IMR-90 (cell line): ENCODE results near the gene TENM3. TPM values are rescaled to one million over a fixed set of nuclear protein-coding genes. Genes with fewer than 3 reads are reported as not detected.

ENCODE experiments used
- ATAC-seq: fragments of 200-7000 bp; cut with Tn5 transposase; 2 replicates; pipeline ENCODE4 v1.9.1; 2020; ENCODE audit warnings: low read depth, mild to moderate bottlenecking, moderate library complexity
- BruUV-seq: library from RNA; stranded (reverse); fragments of 400-500 nt; replicated peaks from 2 replicates; lab custom pipeline; 2021; lab: Mats Ljungman, UMichigan
- CTCF ChIA-PET: fragments of 300-600 bp; formaldehyde crosslinking; extraction: SDS; loops from one replicate; lab custom pipeline; 2021; ENCODE audit warnings: antibody characterized with exemption; lab: Yijun Ruan, JAX
- POLR2A ChIA-PET: fragments of 300-600 bp; sonication (Branson Sonifier 250); formaldehyde crosslinking; loops from one replicate; lab custom pipeline; 2022; ENCODE audit warnings: antibody characterized with exemption; ENCODE audit not compliant: unreplicated experiment; lab: Charles Lee
- DNase-seq: peaks from one replicate; pipeline ENCODE4 v3.0.0; 2013
- H2AFZ ChIP-seq: replicated peaks from 2 replicates; pipeline ENCODE3; 2013; ENCODE audit warnings: low read length, mild to moderate bottlenecking; ENCODE audit not compliant: poor library complexity
- H2AK5ac ChIP-seq: 2 replicates; pipeline ENCODE4 v1.6.1; 2013; ENCODE audit warnings: low read depth, low read length, inconsistent platforms
- H2AK9ac ChIP-seq: replicated peaks from 2 replicates; pipeline ENCODE3; 2013; ENCODE audit warnings: mild to moderate bottlenecking, low read depth, low read length, moderate library complexity; ENCODE audit not compliant: poor library complexity
- H2BK120ac ChIP-seq: 2 replicates; pipeline ENCODE4 v1.6.1; 2013; ENCODE audit warnings: low read depth, low read length, inconsistent platforms
- H2BK15ac ChIP-seq: 3 replicates; pipeline ENCODE4 v1.6.1; 2013; ENCODE audit warnings: low read depth, low read length, inconsistent platforms
- H2BK20ac ChIP-seq: 2 replicates; pipeline ENCODE4 v1.6.1; 2013; ENCODE audit warnings: low read depth, mild to moderate bottlenecking, inconsistent platforms, low read length, moderate library complexity
- H2BK5ac ChIP-seq: 2 replicates; pipeline ENCODE4 v1.6.1; 2013; ENCODE audit warnings: mild to moderate bottlenecking, low read depth, low read length, inconsistent platforms; ENCODE audit not compliant: poor library complexity, severe bottlenecking
- H3K14ac ChIP-seq: replicated peaks from 2 replicates; pipeline ENCODE4 v1.6.1; 2013; ENCODE audit warnings: low read depth, low read length, inconsistent platforms
- H3K18ac ChIP-seq: 2 replicates; pipeline ENCODE4 v1.6.1; 2013; ENCODE audit warnings: low read depth, low read length, control low read depth
- H3K23ac ChIP-seq: 2 replicates; pipeline ENCODE4 v1.6.1; 2013; ENCODE audit warnings: low read depth, low read length, inconsistent platforms
- H3K27ac ChIP-seq: 2 replicates; pipeline ENCODE4 v1.5.1; 2013; ENCODE audit warnings: mild to moderate bottlenecking, control low read depth, low read length; ENCODE audit not compliant: insufficient read depth
- H3K27me3 ChIP-seq: 2 replicates; pipeline ENCODE4 v1.6.1; 2013; ENCODE audit warnings: low read length; ENCODE audit not compliant: control insufficient read depth, insufficient read depth
- H3K36me3 ChIP-seq: 2 replicates; pipeline ENCODE4 v1.6.1; 2013; ENCODE audit warnings: low read length, mixed read lengths; ENCODE audit not compliant: control insufficient read depth, insufficient read depth
- H3K4ac ChIP-seq: 2 replicates; pipeline ENCODE4 v1.6.1; 2013; ENCODE audit warnings: low read depth, low read length, inconsistent platforms
- H3K4me1 ChIP-seq: 2 replicates; pipeline ENCODE4 v1.6.1; 2013; ENCODE audit warnings: low read length, mixed read lengths; ENCODE audit not compliant: control insufficient read depth, insufficient read depth
- H3K4me2 ChIP-seq: 2 replicates; pipeline ENCODE4 v1.6.1; 2013; ENCODE audit warnings: low read depth, mild to moderate bottlenecking, control low read depth, low read length, moderate library complexity
- H3K4me3 ChIP-seq: 2 replicates; pipeline ENCODE4 v1.5.1; 2013; ENCODE audit warnings: low read depth, mild to moderate bottlenecking, control low read depth, low read length, moderate library complexity; ENCODE audit not compliant: insufficient read depth
- H3K56ac ChIP-seq: 2 replicates; pipeline ENCODE4 v1.6.1; 2013; ENCODE audit warnings: low read length, inconsistent platforms; ENCODE audit not compliant: insufficient read depth; ENCODE audit errors: extremely low read depth
- H3K79me1 ChIP-seq, 2 experiments: 2 replicates each; pipeline ENCODE4 v1.6.1; 2013; ENCODE audit warnings: low read length in 2 of 2, inconsistent platforms in 1 of 2, low read depth in 1 of 2
- H3K9ac ChIP-seq: 2 replicates; pipeline ENCODE4 v1.6.1; 2013; ENCODE audit warnings: low read depth, low read length, control low read depth
- H3K9me1 ChIP-seq: 2 replicates; pipeline ENCODE4 v1.6.1; 2013; ENCODE audit warnings: low read length, inconsistent platforms; ENCODE audit not compliant: insufficient read depth
- H3K9me3 ChIP-seq: 2 replicates; pipeline ENCODE4 v1.6.1; 2013; ENCODE audit warnings: low read length; ENCODE audit not compliant: control insufficient read depth, insufficient read depth
- H4K20me1 ChIP-seq: 2 replicates; pipeline ENCODE4 v1.6.1; 2013; ENCODE audit warnings: low read length, inconsistent platforms; ENCODE audit not compliant: insufficient read depth
- H4K5ac ChIP-seq: 2 replicates; pipeline ENCODE4 v1.6.1; 2013; ENCODE audit warnings: mild to moderate bottlenecking, low read depth, low read length, control low read depth
- H4K8ac ChIP-seq, 2 experiments: 2 replicates each; pipeline ENCODE4 v1.6.1; 2013; ENCODE audit warnings: low read depth in 2 of 2, low read length in 2 of 2, control low read depth in 1 of 2, inconsistent platforms in 1 of 2
- H4K91ac ChIP-seq: 2 replicates; pipeline ENCODE4 v1.6.1; 2013; ENCODE audit warnings: low read depth, low read length, inconsistent platforms; ENCODE audit not compliant: insufficient read depth
- BHLHE40 ChIP-seq: fragments of 150-350 bp; IDR thresholded peaks from 2 replicates; pipeline ENCODE4 v1.6.1; 2016; ENCODE audit warnings: mild to moderate bottlenecking, low read depth, low read length
- CEBPB ChIP-seq: IDR thresholded peaks from 2 replicates; pipeline ENCODE4 v1.6.1; 2012; ENCODE audit warnings: low read depth, low read length, improper control_type of control experiment
- CHD1 ChIP-seq: IDR thresholded peaks from 2 replicates; pipeline ENCODE4 v1.6.1; 2012; ENCODE audit warnings: low read depth, low read length, improper control_type of control experiment
- FOS ChIP-seq: fragments of 150-350 bp; IDR thresholded peaks from 2 replicates; pipeline ENCODE4 v1.6.1; 2016; ENCODE audit warnings: low read depth, low read length
- MAZ ChIP-seq: IDR thresholded peaks from 2 replicates; pipeline ENCODE4 v1.6.1; 2012; ENCODE audit warnings: low read depth, mild to moderate bottlenecking, low read length, improper control_type of control experiment, moderate library complexity, borderline replicate concordance
- MXI1 ChIP-seq: IDR thresholded peaks from 2 replicates; pipeline ENCODE4 v1.6.1; 2012; ENCODE audit warnings: low read depth, mild to moderate bottlenecking, low read length, moderate library complexity, borderline replicate concordance
- NFE2L2 ChIP-seq: fragments of 150-350 bp; IDR thresholded peaks from 2 replicates; pipeline ENCODE4 v1.6.1; 2016; ENCODE audit warnings: low read depth, mild to moderate bottlenecking, low read length
- POLR2A ChIP-seq: IDR thresholded peaks from 2 replicates; pipeline ENCODE4 v1.6.1; 2012; ENCODE audit warnings: mild to moderate bottlenecking, low read depth, low read length
- RAD21 ChIP-seq: IDR thresholded peaks from 2 replicates; pipeline ENCODE4 v1.6.1; 2012; ENCODE audit warnings: low read length, improper control_type of control experiment
- RCOR1 ChIP-seq: IDR thresholded peaks from 2 replicates; pipeline ENCODE4 v1.6.1; 2012; ENCODE audit warnings: mild to moderate bottlenecking, low read length, improper control_type of control experiment; ENCODE audit not compliant: insufficient replicate concordance
- RFX5 ChIP-seq: IDR thresholded peaks from 2 replicates; pipeline ENCODE4 v1.8.0; 2012; ENCODE audit warnings: low read depth, mild to moderate bottlenecking, low read length, moderate library complexity
- SMC3 ChIP-seq: fragments of 150-350 bp; IDR thresholded peaks from 2 replicates; pipeline ENCODE4 v1.6.1; 2016; ENCODE audit warnings: low read depth, mild to moderate bottlenecking, antibody characterized with exemption, low read length, moderate library complexity
- WGBS, 2 experiments: methylation state at CpG; one replicate each; pipeline versions ENCODE4 v1.1.5 to v1.1.7; 2013; ENCODE audit warnings: missing lambda C conversion rate in 2 of 2; ENCODE audit not compliant: insufficient read length in 1 of 2; ENCODE audit errors: extremely low coverage in 2 of 2; 5-methylcytosine and 5-hydroxymethylcytosine counted together
- dilution Hi-C: fragments of 300-500 bp; cut with HindIII; formaldehyde crosslinking; loops from one replicate; pipeline ENCODE4 v1.14.3; 2018; ENCODE audit warnings: low sequenced_read_pairs; ENCODE audit not compliant: unreplicated experiment
- in situ Hi-C: fragments of 300-500 bp; cut with MboI; formaldehyde crosslinking; loops from 3 replicates; pipeline ENCODE4 v1.14.3; 2019; ENCODE audit warnings: low sequenced_read_pairs, inconsistent platforms, mixed read lengths
- intact Hi-C: fragments of 100-400 bp; cut with micrococcal nuclease; formaldehyde crosslinking; loops from 2 replicates; pipeline ENCODE4 v1.10.0; 2022
- polyA plus RNA-seq, 3 experiments: library from polyadenylated mRNA; depleted of rRNA; stranded (reverse); fragments of >200 nt; gene quantifications; 2 replicates each; pipeline ENCODE4 v1.2.3, GENCODE V29; 2012; ENCODE audit warnings: low replicate concordance in 1 of 3
- total RNA-seq: library from RNA; depleted of rRNA; stranded (reverse); fragments of >200 nt; gene quantifications from 2 replicates; pipeline ENCODE4 v1.2.3, GENCODE V29; 2012
- TF ChIP-seq, protein P1 (sequence below): fragments of 150-350 bp; IDR thresholded peaks from 2 replicates; pipeline ENCODE4 v1.6.1; 2017; ENCODE audit warnings: mild to moderate bottlenecking, antibody characterized with exemption, low read length, low read depth
- TF ChIP-seq, protein P2 (sequence below): fragments of 150-350 bp; IDR thresholded peaks from 2 replicates; pipeline ENCODE4 v1.6.1; 2016; ENCODE audit warnings: low read depth, mild to moderate bottlenecking, low read length, moderate library complexity, borderline replicate concordance
- TF ChIP-seq, protein P3 (sequence below): conservative IDR thresholded peaks from 2 replicates; pipeline ENCODE4 v1.5.1; 2012; ENCODE audit warnings: mild to moderate bottlenecking, low read depth, low read length, improper control_type of control experiment

The TENM3 gene
- total and polyA plus RNA-seq, 2 of the 4 experiments (the other 2 are of a cell fraction), result 29.9 to 173 TPM

DNA sequence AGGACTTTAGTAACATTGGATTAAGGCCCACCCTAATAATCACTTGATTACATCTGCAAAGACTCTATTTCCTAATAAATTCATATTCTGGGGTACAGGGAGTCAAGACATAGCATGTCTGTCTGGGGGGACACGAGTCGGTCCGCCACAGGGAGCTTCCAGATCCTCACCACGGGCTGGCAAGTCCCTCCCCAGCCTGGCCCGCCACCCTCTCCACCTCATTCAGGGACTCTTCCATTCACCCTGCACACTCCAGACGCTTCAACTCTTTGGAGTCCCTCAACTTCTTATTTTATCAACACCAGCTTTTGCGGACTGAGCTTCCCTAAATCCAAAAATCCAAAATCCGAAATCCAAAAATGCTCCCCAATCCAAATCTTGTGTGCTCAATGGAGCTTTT lies 602.8 kb downstream of the TENM3 start:
- ChIA-PET CTCF (no interaction called here), POLR2A (no interaction called here)
- TF ChIP-seq CEBPB, result no peak
- no peak for TF ChIP-seq RCOR1
- TF ChIP-seq MXI1, result no peak
- no peak for TF ChIP-seq CHD1
- TF ChIP-seq FOS, result no peak
- TF ChIP-seq, protein P1, sequence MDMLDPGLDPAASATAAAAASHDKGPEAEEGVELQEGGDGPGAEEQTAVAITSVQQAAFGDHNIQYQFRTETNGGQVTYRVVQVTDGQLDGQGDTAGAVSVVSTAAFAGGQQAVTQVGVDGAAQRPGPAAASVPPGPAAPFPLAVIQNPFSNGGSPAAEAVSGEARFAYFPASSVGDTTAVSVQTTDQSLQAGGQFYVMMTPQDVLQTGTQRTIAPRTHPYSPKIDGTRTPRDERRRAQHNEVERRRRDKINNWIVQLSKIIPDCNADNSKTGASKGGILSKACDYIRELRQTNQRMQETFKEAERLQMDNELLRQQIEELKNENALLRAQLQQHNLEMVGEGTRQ, result no peak
- TF ChIP-seq POLR2A, result no peak
- no peak for TF ChIP-seq RFX5
- no peak for TF ChIP-seq MAZ
- TF ChIP-seq, protein P2, sequence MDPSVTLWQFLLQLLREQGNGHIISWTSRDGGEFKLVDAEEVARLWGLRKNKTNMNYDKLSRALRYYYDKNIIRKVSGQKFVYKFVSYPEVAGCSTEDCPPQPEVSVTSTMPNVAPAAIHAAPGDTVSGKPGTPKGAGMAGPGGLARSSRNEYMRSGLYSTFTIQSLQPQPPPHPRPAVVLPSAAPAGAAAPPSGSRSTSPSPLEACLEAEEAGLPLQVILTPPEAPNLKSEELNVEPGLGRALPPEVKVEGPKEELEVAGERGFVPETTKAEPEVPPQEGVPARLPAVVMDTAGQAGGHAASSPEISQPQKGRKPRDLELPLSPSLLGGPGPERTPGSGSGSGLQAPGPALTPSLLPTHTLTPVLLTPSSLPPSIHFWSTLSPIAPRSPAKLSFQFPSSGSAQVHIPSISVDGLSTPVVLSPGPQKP, result no peak
- TF ChIP-seq, protein P3, sequence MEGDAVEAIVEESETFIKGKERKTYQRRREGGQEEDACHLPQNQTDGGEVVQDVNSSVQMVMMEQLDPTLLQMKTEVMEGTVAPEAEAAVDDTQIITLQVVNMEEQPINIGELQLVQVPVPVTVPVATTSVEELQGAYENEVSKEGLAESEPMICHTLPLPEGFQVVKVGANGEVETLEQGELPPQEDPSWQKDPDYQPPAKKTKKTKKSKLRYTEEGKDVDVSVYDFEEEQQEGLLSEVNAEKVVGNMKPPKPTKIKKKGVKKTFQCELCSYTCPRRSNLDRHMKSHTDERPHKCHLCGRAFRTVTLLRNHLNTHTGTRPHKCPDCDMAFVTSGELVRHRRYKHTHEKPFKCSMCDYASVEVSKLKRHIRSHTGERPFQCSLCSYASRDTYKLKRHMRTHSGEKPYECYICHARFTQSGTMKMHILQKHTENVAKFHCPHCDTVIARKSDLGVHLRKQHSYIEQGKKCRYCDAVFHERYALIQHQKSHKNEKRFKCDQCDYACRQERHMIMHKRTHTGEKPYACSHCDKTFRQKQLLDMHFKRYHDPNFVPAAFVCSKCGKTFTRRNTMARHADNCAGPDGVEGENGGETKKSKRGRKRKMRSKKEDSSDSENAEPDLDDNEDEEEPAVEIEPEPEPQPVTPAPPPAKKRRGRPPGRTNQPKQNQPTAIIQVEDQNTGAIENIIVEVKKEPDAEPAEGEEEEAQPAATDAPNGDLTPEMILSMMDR, result no peak
- TF ChIP-seq NFE2L2, result no peak
- no peak for TF ChIP-seq BHLHE40
- TF ChIP-seq SMC3, result no peak
- TF ChIP-seq RAD21, result no peak
- Histone ChIP-seq H2AFZ (no peak overlapping the region), H3K4ac (no peak overlapping the region), H4K20me1 (no peaks in the 10 kb centered on the region), H3K9ac (no peak overlapping the region), H3K9me3 (no peaks in the 10 kb centered on the region), H2BK120ac (no peak overlapping the region), H4K91ac (no peak overlapping the region), H3K18ac (no peak overlapping the region), H3K4me2 (no peak overlapping the region), H3K4me3 (no peak overlapping the region), H3K36me3 (no peaks in the 10 kb centered on the region), H3K79me1 (no peaks in the 10 kb centered on the region), H3K27me3 (peaks cover 15% of the 10 kb centered on the region), H4K8ac (no peak overlapping the region), H2BK15ac (no peak overlapping the region), H3K4me1 (no peaks in the 10 kb centered on the region), H3K56ac (no peak overlapping the region), H2BK20ac (no peak overlapping the region), H2AK9ac (no peak overlapping the region), H3K23ac (no peak overlapping the region), H3K14ac (no peak overlapping the region), H3K9me1 (no peaks in the 10 kb centered on the region), H4K5ac (no peak overlapping the region), H2BK5ac (no peak overlapping the region), H2AK5ac (no peak overlapping the region), H3K27ac (no peak overlapping the region)
- in situ Hi-C loops, result no loop called here
- dilution Hi-C loops, result no loop called here
- 88% methylated on average over 2 of the region's 8 CpGs; no CpG with 5 or more reads in 1 of the 2 experiments for WGBS, 2 experiments
- ATAC-seq (no peak), DNase-seq (no peak)
- BruUV-seq, result no TSS peak
- intact Hi-C loops, result no loop called here
